AG04450 (cell line): ENCODE results near the gene FAM9A. TPM values are rescaled to one million over a fixed set of nuclear protein-coding genes. Genes with fewer than 3 reads are reported as not detected.
"Not testable (repeated sequence)": the region's sequence is repeated elsewhere in the genome, so short reads cannot be mapped to it uniquely, and the experiment has no call there.

Experiments
- CTCF ChIA-PET: fragments of 300-600, 350-600 bp; formaldehyde crosslinking; extraction: SDS; loops from one replicate; lab custom pipeline; 2022; ENCODE audit warnings: antibody characterized with exemption, inconsistent platforms; lab: Charles Lee
- POLR2A ChIA-PET: fragments of 350-600 bp; formaldehyde crosslinking; extraction: SDS; loops from one replicate; lab custom pipeline; 2021; ENCODE audit warnings: antibody characterized with exemption, inconsistent platforms; lab: Yijun Ruan, JAX
- DNase-seq: peaks from one replicate; pipeline ENCODE4 v3.0.0-alpha.2; 2011; ENCODE audit warnings: low read depth, low spot score
- H3K27ac ChIP-seq: one replicate; pipeline ENCODE4 v1.5.1; 2012; ENCODE audit warnings: low read depth, low read length, control low read depth
- H3K27me3 ChIP-seq: one replicate; pipeline ENCODE4 v1.6.0; 2012; ENCODE audit warnings: low read length; ENCODE audit not compliant: control insufficient read depth, insufficient read depth
- H3K4me3 ChIP-seq: 2 replicates; pipeline ENCODE4 v1.5.1; 2011; ENCODE audit warnings: mild to moderate bottlenecking, low read depth, low read length, control low read depth
- H3K9me3 ChIP-seq: 2 replicates; pipeline ENCODE4 v1.5.1; 2012; ENCODE audit warnings: low read length; ENCODE audit not compliant: control insufficient read depth, insufficient read depth
- CTCF ChIP-seq: IDR thresholded peaks from 2 replicates; pipeline ENCODE4 v1.5.1; 2011; ENCODE audit warnings: low read depth, low read length, control low read depth, inconsistent platforms
- polyA plus RNA-seq: library from polyadenylated mRNA; depleted of rRNA; stranded (reverse); fragments of >200 nt; gene quantifications from 2 replicates; pipeline ENCODE4 v1.2.3, GENCODE V29; 2011

The FAM9A gene
- polyA plus RNA-seq, 1 experiment: not detected

- DNase-seq: no peak
- Histone ChIP-seq H3K27me3 (no peaks in the 10 kb centered on the region), H3K9me3 (no peaks in the 10 kb centered on the region), H3K27ac (no peak overlapping the region), H3K4me3 (no peak overlapping the region)
- TF ChIP-seq CTCF: no peak
- ChIA-PET POLR2A (no interaction called here), CTCF (interaction anchor here (3.0 kb wide), 1 partner anchor 70 kb away, joined by 9 read pairs; no protein-coding TSS in a partner anchor)
These were observed 7.5 kb upstream of the FAM9A start for GRCh38 chrX:8808661-8809060.

- no peak overlapping the region for H3K27ac ChIP-seq
- no peak for DNase-seq
- CTCF ChIA-PET: no interaction called here
- H3K27me3 ChIP-seq: no peaks in the 10 kb centered on the region
- H3K4me3 ChIP-seq: no peak overlapping the region
- 0 out of 2 replicates have a peak, but pooled peaks cover 5% of the 10 kb centered on the region for H3K9me3 ChIP-seq
- POLR2A ChIA-PET: no interaction called here
- no peak for TF ChIP-seq CTCF
These were observed 4.8 kb upstream of the FAM9A start for GRCh38 chrX:8805974-8806373.

GRCh38 chrX:8805046-8805445, 3.9 kb upstream of the FAM9A start:
- CTCF ChIA-PET: no interaction called here
- no peak for DNase-seq
- Histone ChIP-seq H3K9me3 (0 out of 2 replicates have a peak, but pooled peaks cover 5% of the 10 kb centered on the region), H3K4me3 (no peak overlapping the region), H3K27ac (no peak overlapping the region), H3K27me3 (no peaks in the 10 kb centered on the region)
- POLR2A ChIA-PET: no interaction called here
- TF ChIP-seq CTCF: no peak

- Histone ChIP-seq H3K27ac (no peak overlapping the region), H3K4me3 (no peak overlapping the region), H3K27me3 (no peaks in the 10 kb centered on the region), H3K9me3 (0 out of 2 replicates have a peak, but pooled peaks cover 5% of the 10 kb centered on the region)
- no peak for DNase-seq
- ChIA-PET POLR2A (no interaction called here), CTCF (no interaction called here)
- TF ChIP-seq CTCF: no peak
These were observed 2.1 kb upstream of the FAM9A start for GRCh38 chrX:8803326-8803725.

GRCh38 chrX:8800351-8800750, 832 bp downstream of the FAM9A start:
- H3K27me3 ChIP-seq, H3K9me3 ChIP-seq, POLR2A ChIA-PET, H3K4me3 ChIP-seq, H3K27ac ChIP-seq, DNase-seq, CTCF ChIA-PET: not testable (repeated sequence)

GRCh38 chrX:8799281-8799680, 1.9 kb downstream of the FAM9A start:
- H3K27me3 ChIP-seq, CTCF ChIA-PET, H3K9me3 ChIP-seq, DNase-seq, H3K27ac ChIP-seq, POLR2A ChIA-PET, H3K4me3 ChIP-seq: not testable (repeated sequence)

GRCh38 chrX:8798702-8799101, 2.5 kb downstream of the FAM9A start:
- DNase-seq, H3K27ac ChIP-seq, H3K4me3 ChIP-seq, CTCF ChIA-PET, H3K9me3 ChIP-seq, H3K27me3 ChIP-seq, POLR2A ChIA-PET: not testable (repeated sequence)

GRCh38 chrX:8787119-8787518, 14.1 kb downstream of the FAM9A start:
- H3K27me3 ChIP-seq, H3K4me3 ChIP-seq, POLR2A ChIA-PET, H3K27ac ChIP-seq, DNase-seq: not testable (repeated sequence)
- CTCF ChIA-PET: interaction anchor here (0.6 kb wide), 1 partner anchor 32 kb away, joined by 6 read pairs; no protein-coding TSS in a partner anchor
- H3K9me3 ChIP-seq: peaks cover 13% of the 10 kb centered on the region; the same call in 1 of the 2 replicates
